ENCODE data around the gene ZNF747.
A peak's percentile ranks its signal among the peaks of the same experiment; 100 is the strongest.

Gene ZNF747

DNA sequence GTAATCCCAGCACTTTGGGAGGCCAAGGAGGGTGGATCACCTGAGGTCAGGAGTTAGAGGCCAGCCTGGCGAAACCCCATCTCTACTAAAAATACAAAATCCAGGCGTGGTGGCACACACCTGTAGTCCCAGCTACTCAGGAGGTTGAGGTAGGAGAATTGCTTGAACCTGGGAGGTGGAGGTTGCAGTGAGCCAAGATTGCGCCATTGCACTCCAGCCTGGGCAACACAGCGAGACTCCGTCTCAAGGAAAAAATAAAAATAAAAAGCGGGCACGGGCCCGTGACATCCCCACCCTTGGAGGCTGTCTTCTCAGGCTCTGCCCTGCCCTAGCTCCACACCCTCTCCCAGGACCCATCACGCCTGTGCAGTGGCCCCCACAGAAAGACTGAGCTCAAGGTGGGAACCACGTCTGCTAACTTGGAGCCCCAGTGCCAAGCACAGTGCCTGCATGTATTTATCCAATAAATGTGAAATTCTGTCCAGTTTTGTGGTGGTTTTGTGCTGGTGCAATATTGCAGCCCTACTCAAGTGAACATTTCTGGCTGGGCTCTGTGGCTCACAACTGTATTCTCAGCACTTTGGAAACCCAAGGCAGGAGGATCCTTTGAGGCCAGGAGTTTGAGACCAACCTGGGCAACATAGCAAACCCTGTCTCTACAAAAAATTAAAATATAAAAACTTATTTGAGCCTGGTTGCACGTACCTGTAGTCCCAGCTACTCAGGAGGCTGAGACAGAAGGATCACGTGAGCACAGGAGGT is 11.8 kb downstream of the ZNF747 start:
- intact Hi-C loops (cut with DNase I), result loop anchor here (10.0 kb wide), 1 partner anchor 428 kb away; the partner anchor contains the start of genes TBX6 and YPEL3
- peak in 2 of 10 donors; percentile 0 to 57 for DNase-seq

DNA sequence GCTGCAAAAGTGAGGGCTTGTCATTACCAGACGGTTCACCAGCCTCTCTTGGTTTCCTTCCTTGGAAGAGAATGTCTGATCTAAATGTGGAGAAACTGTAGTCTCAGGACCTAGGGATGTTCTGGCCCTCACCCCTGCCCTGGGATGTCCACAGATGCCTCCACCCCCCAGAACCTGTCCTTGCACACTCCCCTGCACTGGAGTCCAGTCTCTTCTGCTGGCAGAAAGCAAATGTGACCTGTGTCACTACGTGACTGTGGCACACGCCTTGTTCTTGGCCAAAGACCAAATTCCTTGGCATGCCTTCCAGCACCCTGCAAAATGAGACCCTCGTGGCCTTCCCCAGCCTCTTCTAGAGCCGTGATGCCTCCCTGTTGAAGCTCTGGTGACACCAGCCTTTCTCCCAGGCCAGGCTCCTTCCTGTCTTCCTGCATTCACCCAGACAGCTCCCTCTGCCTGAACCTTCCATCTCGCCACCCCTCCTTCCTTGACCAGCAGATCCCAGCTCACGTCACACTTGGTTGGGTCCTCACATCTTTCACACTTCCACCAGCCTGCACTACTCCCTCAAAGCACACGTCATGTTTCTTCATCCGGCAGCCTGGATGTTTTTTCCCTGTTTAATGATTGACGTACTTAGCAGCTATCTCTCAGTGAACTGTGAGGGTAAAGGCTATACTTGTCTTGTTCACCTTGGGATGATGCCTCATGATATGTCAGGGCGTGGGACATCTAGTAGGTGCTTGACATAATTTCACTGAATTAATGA is 12.6 kb downstream of the ZNF747 start:
- DNase-seq, result peak in 1 of 10 donors; percentile 20
- intact Hi-C loops (cut with DNase I), result loop anchor here (10.0 kb wide), 1 partner anchor 427 kb away; the partner anchor contains the start of genes TBX6 and YPEL3

DNA sequence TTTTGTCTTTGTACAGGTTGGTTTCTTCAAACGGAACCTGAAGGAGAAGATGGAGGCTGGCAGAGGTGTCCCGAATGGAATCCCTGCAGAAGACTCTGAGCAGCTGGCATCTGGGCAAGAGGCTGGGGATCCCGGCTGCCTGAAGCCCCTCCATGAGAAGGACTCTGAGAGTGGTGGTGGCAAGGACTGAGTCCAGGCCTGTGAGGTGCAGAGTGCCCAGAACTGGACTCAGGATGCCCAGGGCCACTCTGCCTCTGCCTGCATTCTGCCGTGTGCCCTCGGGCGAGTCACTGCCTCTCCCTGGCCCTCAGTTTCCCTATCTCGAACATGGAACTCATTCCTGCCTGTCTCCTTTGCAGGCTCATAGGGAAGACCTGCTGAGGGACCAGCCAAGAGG is 13.2 kb downstream of the ZNF747 start:
- intact Hi-C loops (cut with DNase I), result loop anchor here (10.0 kb wide), 1 partner anchor 427 kb away; the partner anchor contains the start of genes TBX6 and YPEL3
- peak in 1 of 10 donors; percentile 71 for DNase-seq

DNA sequence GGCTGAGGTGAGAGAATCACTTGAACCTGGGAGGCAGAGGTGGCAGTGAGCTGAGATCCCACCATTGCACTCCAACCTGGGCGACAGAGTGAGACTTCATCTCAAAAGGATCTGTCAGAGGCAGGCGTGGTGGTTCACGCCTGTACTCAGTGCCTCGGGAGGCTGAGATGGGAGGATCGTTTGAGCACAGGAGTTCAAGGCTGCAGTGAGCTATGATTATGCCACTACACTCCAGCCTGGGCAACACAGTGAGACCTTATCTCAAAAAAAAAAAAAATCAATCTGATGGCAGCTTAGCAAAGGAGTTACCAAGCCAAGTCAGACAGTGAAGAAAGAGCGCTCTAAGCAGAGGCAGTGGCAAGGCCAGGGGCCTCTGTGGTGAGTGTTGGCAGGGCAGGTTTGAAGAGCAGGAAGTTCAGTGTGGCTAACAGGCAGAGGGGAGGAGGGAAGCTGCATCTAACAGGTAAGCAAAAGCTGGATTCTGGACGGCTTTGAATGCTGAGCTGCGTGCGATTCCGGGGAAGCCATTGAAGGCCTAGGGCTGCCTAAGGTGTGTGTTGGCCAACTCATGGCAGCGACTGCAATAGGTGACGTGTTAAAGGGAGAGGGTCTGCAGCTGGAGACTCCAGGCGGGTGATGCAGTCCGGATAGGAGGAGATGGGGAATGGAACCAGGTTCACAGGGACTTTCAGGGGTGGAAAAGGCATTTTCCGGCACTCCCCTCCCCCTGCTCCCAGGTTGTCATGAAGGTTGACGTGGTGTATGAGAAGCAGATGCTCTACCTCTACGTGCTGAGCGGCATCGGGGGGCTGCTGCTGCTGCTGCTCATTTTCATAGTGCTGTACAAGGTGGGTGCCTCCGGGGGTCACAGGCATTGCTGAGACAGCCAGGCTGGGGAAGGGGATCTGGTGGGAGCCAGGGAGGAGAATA is 15.3 kb downstream of the ZNF747 start:
- peak in 2 of 10 donors; percentile 53 to 57 for DNase-seq
- intact Hi-C loops (cut with DNase I), result loop anchor here (10.0 kb wide), 1 partner anchor 425 kb away; the partner anchor contains the start of genes TBX6 and YPEL3

DNA sequence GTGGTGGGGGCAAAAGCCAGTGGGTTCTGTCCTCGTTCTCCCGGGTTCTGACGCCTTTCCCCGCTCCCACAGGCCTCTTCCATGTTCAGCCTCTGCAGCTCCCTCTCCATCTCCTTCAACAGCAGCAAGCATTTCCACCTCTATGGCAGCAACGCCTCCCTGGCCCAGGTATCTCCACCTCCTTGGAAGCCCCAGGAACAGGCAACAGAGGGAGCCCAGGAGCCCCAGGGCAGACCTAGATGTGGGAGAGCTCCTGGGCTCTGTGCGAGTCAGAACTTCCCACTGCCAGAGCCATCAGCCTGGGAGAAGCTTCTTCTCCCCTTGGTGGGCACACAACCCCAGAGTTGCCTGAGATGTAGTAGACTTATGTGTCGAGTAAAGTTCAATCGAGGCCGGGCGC is 16.1 kb downstream of the ZNF747 start:
- DNase-seq, result no peak
- intact Hi-C loops (cut with DNase I), result no loop called here

DNA sequence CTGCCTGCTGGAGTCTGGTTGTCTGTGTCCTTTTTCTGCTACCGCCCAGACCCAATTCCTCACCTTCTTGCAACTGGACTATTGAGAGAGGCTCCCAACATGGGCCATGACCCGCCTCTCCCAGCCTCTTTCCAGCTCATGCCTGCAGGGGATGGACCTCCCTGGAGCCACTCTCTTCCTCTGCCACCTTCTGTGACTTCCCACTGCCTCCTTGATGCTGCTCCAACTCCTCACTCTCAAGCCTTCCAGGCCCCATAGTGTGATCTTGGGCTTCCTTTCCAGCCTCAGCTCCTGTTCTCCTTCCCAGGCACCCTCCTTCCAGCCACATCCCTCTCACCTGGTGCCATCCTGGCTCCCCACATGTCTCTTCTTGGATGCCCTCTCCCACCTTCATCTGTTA is 19.4 kb downstream of the ZNF747 start:
- intact Hi-C loops (cut with DNase I), result no loop called here
- no peak for DNase-seq

DNA sequence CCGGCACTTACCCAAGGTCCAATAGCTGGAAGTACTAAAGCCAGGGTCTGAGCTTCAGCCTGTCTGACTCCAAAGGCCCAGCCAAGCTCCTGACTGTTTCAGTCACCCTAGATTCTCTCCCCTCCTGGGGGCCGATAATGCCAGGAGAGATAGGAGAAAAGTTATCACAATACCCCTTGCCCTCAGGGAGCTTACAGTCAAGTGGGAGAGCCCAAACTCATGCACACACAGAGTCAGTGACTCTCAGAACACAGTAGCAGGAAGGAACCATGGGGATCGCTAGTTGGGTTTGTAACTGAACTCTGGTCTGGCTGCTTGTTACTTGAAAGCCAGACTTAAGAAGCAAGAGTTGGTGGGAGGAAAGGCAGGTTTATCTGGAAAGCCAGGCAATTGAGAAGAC is 23.1 kb downstream of the ZNF747 start:
- no peak for DNase-seq
- intact Hi-C loops (cut with DNase I), result no loop called here

DNA sequence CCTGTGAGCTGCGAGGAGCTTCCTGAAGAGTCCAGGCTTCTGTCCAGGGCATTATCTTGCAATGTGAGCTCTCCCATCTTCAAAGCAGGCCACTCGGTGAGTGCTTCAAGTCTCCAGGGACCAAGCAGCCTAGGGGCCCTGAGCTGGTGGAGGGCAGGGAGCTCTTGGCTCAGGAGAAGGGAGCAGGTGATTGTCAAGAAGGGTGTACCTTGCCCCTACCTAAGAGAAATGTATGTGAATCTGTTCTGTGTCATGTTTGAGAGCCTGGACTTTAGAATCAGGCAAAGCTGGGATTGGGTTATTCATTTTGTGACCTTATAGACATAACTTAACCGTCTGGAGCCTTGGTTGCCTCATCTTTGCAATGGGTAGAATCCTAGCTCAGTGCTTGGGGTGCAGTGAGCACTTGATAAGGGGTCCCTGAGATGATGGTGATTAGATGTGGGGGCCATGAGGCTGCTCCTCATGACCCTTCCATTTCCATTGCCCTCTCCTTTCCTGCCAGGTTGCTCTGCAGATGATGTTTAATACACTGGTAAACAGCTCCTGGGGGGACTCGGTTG is 24.2 kb downstream of the ZNF747 start:
- DNase-seq, result no peak

DNA sequence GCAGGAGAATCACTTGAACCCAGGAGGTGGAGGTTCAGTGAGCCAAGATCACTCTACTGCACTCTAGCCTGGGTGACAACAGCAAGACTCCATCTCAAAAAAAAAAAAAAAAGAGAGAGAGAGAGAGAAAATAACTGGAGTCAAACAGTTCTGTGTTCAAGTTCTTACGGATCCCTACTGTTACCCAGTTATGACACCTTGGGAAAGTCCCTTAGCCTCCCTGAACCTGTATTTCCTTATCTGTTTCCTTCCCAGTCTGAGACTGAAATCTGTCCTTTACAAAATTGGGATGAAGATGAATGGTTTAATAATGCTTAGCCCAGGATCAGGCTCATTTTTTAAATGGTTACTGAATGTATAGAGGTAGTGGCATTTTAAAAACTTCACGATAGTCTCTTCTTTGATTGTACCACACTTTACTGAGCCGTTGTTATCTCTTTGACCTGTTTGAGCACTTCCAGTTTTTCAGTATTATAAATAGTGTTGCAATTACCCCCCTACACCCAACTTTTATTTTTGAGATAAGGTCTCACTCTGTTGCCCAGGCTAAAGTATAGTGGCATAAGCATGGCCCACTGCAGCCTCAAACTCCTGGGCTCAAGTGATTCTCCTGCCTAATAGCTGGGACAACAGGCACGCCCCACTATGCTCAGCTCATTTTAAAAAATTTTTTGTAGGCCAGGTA is 25.4 kb downstream of the ZNF747 start:
- intact Hi-C loops (cut with DNase I), result no loop called here
- no peak for DNase-seq

More for the DNA sequence above, 24.2 kb downstream of the ZNF747 start:
- intact Hi-C loops (cut with DNase I), result no loop called here

DNA sequence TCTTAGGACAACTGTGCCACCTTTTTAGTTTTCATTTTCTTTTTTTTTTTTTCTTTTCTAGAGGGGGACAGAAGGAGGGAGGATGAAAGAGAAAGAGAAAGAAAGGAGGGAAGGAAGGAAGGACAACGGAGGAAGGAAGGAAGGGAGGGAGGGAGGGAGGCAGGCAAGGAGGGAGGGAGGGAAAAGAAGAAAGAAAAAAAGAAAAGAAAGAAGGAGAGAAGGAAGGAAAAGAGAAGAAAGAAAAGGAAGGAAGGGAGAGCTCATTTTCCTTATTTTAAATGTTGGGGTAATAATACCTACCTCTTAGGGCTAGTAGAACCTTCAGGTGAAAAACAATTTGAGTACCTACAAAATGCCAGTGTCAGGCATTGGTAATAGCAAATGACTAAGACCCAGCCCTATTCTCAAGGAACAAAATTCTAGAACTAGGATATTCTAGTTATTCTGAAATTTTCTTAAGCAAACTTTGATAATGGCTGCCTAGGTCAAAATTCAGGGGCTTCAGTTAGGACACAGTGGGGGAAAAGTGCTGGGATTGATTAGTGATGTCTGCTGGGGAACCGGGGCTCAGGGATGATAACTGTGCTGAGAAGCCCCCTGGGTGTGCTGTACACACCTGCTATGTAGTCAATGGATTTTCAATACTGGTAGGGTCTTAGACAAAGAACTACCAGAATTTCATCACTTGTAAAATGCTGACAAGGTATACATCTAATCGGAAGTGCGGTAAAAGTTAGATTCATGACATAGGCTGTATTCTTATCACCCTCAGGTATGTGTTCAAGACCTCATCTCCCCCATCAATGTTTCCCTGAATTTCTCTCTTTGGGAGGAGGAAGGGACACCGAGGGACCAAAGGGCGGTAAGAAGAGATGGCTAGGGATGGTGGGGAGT is 31.0 kb downstream of the ZNF747 start:
- intact Hi-C loops (cut with DNase I), result no loop called here
- DNase-seq, result no peak

DNA sequence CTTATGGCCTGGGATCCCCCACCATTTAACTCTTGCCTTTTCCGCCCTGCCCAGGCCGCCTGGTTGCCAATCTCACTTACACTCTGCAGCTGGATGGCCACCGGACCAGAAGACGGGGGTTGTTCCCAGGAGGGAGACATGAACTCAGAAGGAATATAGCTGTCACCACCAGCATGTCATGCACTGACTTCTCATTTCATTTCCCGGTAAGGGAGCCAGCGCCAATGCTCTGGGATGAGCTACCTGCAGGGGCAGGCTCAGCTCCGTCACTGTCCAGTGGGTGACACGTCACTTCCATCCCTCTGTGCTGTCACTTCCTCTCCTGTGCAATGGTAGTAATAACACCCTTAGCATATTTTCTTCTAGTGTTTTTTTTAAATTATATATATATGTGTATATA is 35.4 kb downstream of the ZNF747 start:
- intact Hi-C loops (cut with DNase I), result no loop called here
- DNase-seq, result no peak

DNA sequence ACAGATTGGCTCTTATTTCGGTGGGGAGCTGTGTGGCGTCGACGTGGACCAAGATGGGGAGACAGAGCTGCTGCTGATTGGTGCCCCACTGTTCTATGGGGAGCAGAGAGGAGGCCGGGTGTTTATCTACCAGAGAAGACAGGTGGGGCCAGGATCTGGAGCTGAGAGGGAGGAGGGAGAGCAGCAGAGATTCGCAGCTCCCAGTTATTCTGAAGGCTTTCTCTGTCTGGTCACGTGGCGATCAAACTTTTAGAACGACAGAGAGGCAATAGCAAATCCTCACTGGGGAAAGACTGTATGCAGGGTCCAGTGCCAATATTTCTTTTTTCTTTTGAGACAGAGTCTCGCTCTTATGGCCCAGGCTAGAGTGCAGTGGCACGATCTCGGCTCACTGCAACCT is 39.9 kb downstream of the ZNF747 start:
- DNase-seq, result no peak
- intact Hi-C loops (cut with DNase I), result no loop called here

DNA sequence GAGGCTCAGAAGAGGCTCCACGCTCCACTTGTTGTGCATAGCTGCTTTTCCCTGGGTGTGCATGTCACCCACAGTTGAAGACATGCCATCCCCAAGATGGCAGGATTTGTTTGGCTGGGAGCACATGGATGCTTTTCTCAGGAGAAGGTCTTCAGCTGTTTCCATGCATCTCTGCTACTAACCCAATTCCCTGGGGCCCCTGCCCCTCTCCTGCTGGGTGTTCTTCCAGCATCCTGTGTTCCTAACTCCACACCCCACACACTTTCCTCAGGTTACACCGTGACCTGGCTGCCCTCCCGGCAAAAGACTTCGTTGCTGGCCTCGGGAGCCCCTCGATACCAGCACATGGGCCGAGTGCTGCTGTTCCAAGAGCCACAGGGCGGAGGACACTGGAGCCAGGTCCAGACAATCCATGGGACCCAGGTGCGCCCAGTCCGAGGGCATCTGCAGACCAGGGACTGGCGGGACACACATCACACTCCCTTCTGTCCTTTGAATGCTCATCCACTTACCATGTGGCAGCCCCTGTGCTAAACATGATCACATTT is 40.6 kb downstream of the ZNF747 start:
- intact Hi-C loops (cut with DNase I), result no loop called here
- DNase-seq, result no peak

DNA sequence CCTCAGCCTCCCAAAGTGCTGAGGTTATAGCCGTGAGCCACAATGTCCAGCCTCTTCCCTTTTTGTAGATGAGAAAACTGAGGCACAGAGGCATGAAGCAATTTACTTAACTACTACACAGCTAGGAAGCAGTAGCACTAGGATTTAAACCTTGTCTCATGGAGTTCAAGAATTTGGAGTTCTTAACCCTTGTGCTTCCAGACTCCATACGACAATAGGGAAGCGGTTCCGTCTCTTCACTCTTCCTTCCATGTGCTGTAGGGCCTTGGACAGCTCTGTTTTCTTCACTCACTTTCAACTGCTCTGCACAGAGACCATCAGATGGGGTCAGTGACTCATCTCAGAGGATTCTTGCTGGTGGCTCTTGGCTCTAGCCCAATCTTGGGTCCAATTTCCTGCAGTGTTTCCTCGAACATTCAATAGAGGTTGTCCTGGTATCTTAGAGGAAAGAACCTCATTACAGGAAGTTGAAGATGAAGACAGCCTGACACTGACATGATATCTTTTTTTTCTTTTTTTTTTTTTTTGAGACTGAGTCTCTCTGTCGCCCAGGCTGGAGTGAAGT is 42.8 kb downstream of the ZNF747 start:
- intact Hi-C loops (cut with DNase I), result no loop called here
- DNase-seq, result no peak

DNA sequence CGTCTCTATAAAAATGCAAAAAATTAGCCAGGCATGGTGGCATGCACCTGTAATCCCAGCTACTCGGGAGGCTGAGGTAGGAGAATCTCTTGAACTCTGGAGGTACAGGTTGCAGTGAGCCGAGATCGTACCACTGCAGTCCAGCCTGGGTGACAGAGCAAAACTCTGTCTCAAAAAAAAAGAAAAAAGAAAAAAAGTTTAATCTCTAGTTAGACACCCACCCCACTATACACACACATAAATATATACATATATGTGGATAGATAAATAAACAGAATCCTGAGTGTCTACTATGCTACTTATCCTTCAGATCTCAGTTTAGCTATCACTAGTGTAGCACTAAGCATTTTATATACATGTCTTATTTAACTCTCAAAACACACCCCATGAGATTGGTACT is 43.4 kb downstream of the ZNF747 start:
- no peak for DNase-seq
- intact Hi-C loops (cut with DNase I), result no loop called here

DNA sequence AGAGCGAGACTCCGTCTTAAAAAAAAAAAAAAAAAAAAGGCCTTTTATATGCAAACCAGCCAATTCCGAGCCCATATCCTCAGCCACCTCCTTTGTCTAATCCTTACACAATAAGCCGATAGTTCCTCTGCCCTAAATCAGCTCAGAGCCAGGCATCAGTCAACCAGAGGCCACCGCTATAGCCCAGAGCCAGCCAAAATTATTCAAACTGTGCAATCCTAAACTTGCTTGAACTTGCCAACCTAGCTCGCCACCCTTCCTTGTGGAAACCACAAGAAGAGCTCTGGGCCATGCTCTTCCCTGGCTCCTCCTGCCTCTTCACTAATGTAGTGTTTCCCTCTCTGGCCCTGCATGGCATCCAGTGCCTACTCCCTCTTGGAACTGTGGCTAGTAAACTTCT is 44.4 kb downstream of the ZNF747 start:
- no peak for DNase-seq
- intact Hi-C loops (cut with DNase I), result no loop called here

DNA sequence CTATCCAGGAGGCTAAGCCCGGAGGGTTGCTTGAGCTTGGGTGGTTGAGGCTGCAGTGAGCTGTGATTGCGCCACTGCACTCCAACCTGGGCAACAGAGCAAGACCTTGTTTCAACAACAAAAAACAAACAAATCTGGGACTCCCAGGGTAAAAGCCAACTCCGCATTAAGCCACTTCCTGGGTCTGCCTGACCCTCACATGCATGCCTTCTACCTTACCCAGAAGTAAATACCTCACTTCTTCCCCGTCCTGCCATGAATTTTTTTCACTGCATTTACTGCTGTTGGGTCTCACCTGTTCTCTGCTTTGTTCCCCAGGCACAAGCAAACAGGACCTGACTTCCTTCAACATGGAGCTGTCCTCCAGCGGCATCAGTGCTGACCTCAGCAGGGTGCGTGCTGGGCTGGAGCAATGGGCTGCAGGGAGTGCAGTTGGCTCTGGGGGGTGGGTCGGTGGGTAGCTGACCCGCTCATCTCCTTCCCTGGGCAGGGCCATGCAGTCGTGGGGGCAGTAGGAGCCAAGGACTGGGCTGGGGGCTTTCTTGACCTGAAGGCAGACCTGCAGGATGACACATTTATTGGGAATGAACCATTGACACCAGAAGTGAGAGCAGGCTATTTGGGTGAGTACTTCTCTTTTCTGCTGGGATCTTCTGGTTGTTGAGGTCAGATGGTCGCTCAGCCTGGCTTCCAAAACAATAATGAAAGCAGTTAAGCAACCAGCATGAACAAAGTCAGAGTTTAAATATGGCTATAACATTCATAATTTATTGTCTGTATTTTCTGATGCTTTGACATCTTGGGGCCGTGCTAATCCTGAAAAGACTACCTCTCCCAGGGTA is 45.7 kb downstream of the ZNF747 start:
- intact Hi-C loops (cut with DNase I), result no loop called here
- DNase-seq, result peak in 2 of 10 donors; percentile 22 to 55

Data from posterior cingulate gyrus (tissue), 11 donors.